G401 (cell line): Measurements from ENCODE around the gene LOXL3. TPM values are rescaled to one million over a fixed set of nuclear protein-coding genes. Genes with fewer than 3 reads are reported as not detected.

ENCODE experiments used
- DNase-seq: peaks from one replicate; pipeline ENCODE4 v3.0.0-alpha.2; 2015; ENCODE audit warnings: low spot score
- in situ Hi-C: cut with HindIII; loops from 2 replicates; pipeline ENCODE4 v1.10.0; 2016; ENCODE audit warnings: low sequenced_read_pairs, mixed read lengths
- total RNA-seq: library from RNA; depleted of rRNA; stranded (reverse); fragments of >200 nt; shearing (Covaris generic); gene quantifications from 2 replicates; pipeline ENCODE4 v1.2.3, GENCODE V29; 2014

The LOXL3 gene
- total RNA-seq, 1 experiment from 2014 or later: 11.4 TPM

DNA sequence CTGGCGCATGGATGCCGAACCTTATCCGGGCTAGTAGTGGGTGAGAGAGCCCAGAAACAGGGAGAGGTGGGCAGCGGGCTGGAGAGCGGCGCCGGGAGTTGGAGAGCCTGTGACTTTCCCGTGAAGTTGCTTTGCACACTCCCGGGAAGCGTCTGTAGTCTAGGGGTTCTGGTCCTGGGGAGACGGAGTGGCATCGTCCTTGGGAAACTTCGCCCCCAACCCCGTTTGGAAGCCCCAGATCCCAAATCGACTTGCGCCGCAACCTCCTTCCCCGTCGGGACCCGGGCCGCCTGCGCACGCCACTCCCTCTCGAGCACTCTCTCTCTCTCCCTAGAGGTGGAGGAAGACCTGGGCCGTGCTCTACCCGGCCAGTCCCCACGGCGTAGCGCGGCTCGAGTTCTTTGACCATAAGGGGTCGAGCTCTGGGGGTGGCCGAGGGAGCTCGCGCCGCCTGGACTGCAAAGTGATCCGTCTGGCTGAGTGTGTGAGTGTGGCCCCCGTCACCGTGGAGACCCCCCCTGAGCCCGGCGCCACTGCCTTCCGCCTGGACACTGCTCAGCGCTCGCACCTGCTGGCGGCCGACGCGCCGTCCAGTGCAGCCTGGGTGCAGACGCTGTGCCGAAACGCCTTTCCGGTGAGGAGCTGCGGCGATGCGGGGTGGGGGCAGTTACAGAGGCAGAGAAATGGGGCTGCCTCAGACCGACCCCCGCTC, 1.2 kb upstream of the LOXL3 start:
- in situ Hi-C loops: no loop called here
- no peak for DNase-seq

GRCh38 chr2:74552914-74553811, 579 bp downstream of the LOXL3 start:
- DNase-seq: no peak

DNA sequence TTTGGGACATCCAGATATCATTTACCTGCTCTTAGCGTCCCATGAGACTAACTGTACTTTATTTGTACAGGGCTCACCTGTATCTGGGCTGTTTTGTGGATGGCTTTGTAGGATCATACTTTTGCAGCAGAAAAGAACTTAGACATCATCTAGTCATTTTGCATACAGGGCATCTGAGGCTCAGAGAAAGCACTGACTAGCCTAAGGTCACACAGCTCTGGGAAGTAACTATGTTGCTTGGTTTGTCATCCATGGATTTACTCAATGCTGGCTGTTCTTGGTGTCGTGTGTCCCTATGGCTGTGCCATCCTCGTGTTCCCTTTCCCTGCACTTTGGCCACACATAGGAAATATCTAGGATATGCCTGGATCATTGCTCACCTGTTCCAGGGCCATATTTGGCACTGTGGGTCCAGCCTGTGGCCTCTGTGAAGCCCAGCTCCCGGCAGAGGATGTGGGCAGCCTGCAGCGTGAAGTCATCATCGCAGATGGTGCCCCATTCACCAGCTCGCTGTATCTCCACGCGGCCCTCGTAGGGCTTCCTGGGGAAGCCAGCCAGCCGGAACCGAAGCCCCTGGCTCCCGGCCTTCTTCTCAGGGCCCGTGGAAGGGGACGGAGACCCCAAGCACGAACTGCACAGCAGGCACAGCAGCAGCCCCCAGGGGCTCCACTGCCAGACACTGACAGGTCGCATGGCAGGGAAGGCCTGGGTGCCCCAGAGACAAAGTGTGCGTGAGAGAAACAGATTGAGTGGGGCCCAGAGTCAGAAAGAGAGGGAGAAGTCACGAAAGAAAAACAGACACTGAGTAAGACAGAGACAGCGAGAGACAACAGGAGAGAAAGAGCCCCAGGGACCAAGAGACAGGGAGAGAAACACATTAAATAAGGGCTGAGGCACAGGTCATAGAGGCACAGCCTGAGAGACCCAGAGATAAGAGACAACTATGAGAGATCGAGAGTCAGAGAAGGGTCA, 1.5 kb downstream of the LOXL3 start:
- no peak for DNase-seq
- in situ Hi-C loops: no loop called here

More at GRCh38 chr2:74552914-74553811, 579 bp downstream of the LOXL3 start:
- in situ Hi-C loops: no loop called here

DNA sequence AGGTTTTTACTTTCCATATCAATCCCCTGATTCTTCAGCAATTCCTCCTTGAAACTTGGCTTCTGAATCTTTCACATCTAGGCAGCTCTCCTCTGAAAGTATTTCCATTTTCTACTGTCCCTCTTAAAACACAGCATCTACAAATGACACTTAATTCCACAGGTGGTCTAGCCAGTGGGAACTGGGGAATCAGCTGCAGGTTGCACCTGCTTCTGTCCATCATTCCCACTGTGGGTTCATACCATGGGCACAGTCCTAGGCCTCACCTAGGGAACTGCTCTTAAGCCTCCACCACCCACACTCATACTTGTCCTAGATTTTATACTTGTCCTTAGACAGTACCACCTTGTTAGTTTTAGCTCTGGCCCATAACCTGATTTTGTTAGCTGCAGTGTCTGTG, 2.2 kb downstream of the LOXL3 start:
- in situ Hi-C loops: no loop called here

GRCh38 chr2:74550231-74550630, 3.5 kb downstream of the LOXL3 start:
- in situ Hi-C loops: no loop called here
- DNase-seq: no peak

More for the DNA sequence above, 2.2 kb downstream of the LOXL3 start:
- no peak for DNase-seq

GRCh38 chr2:74548900-74549826, 4.6 kb downstream of the LOXL3 start:
- DNase-seq: peak; percentile 22
- in situ Hi-C loops: no loop called here

GRCh38 chr2:74548285-74548899, 5.3 kb downstream of the LOXL3 start:
- peak; percentile 27 for DNase-seq
- in situ Hi-C loops: no loop called here

DNA sequence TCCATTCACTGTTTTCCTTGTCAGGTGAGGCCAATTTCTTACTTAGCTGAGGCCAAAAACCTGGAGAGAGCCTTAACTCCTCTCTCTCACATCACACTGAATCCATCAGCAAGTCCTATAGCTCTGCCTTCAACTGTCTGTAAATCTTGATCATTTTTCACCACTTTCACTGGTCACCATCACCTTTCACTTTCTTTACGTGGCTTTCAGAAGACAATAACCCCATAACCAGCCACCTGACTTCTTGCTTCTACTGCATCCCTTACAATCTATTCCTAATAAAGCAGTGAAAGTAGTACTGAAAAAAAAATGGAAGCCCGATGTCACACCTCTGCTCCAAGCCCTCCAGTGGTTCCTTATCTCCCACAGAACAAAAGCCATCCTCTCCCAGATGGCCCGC, 7.7 kb downstream of the LOXL3 start:
- in situ Hi-C loops: no loop called here
- DNase-seq: no peak

GRCh38 chr2:74544634-74545033, 9.1 kb downstream of the LOXL3 start:
- DNase-seq: no peak

DNA sequence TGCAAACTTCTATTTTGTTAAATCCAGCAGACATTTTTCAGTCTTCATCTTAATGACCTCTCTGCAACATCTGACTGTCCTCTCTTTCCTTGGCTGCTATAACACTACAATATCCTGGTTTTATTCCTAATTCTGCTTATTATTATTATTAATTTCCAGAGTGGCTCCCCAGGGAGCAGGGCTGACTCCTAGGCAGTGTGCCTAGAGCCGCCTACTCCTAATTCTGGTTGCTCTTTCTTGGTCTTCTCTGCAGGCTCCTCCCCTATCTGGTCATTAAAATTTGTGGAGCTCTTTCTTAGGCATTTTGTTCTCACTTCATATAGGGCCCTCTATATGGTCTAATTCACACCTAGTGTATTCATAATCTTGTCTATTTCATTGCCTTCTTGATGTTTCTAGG, 10.8 kb downstream of the LOXL3 start:
- in situ Hi-C loops: no loop called here
- DNase-seq: no peak

More at GRCh38 chr2:74544634-74545033, 9.1 kb downstream of the LOXL3 start:
- in situ Hi-C loops: no loop called here

GRCh38 chr2:74540291-74540690, 13.5 kb downstream of the LOXL3 start:
- DNase-seq: no peak
- in situ Hi-C loops: no loop called here

DNA sequence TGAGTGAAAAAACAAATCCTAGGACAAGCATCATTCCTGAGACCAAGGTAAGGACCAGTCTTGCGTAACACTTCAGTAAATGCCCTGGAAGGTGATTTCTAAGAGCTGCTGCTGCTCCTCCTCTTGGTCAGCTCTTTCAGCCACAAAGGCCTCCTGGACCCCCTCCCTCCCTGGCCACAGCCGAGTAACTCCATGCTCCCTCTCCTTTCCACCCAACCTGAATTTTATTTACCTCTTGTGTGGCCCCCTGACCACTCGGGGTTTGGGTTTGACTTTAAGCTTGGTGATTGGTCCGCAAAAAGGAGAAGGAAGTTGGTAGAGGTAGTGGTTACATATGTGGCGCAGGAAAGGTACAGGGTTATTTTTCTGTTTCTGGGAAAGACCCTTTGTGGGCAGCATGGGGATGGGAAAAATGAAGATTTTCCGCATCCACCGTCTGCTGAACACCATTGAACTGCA, 14.8 kb downstream of the LOXL3 start:
- in situ Hi-C loops: no loop called here
- DNase-seq: no peak

DNA sequence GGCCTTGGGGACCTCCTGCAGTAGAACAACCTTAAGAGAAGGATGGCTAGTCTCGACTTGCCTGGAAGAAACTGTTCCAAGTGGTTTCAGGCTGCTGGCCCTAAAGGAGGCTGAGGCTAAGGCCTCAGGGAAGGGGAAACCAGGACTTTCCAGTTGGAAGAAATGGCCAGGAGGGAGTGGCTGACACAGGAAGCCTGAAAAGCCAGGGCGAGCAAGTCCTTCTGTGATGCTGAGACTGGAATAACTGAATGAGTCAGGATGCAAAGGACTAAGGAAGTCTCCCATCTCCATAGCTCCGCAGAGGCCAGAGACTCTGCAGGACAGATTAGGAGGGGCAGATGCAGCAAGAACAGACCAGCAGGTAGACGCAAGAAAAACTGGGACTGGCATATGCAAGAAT, 16.6 kb downstream of the LOXL3 start:
- DNase-seq: no peak
- in situ Hi-C loops: no loop called here

GRCh38 chr2:74536166-74536950, 17.4 kb downstream of the LOXL3 start:
- in situ Hi-C loops: no loop called here
- DNase-seq: no peak

- no peak for DNase-seq
- in situ Hi-C loops: no loop called here
These were observed 18.2 kb downstream of the LOXL3 start for GRCh38 chr2:74535440-74535965.

- no peak for DNase-seq
- in situ Hi-C loops: no loop called here
These were observed 19.3 kb downstream of the LOXL3 start for GRCh38 chr2:74534411-74534810.

- in situ Hi-C loops: no loop called here
- DNase-seq: no peak
These were observed 20.3 kb downstream of the LOXL3 start for GRCh38 chr2:74533464-74533863.
